Type B pancreatic cell (in vitro differentiated cells): ENCODE results near the gene KIF1C. TPM values are rescaled to one million over a fixed set of nuclear protein-coding genes. Genes with fewer than 3 reads are reported as not detected.
A peak's percentile ranks its signal among the peaks of the same experiment; 100 is the strongest.

Experiments
- DNase-seq: peaks from one replicate; pipeline ENCODE4 v3.0.0; 2021; ENCODE audit warnings: mixed read lengths; ENCODE audit not compliant: unreplicated experiment; ENCODE audit errors: extremely low spot score
- H3K27ac Mint-ChIP-seq: 2 replicates; pipeline ENCODE4 v1.8.0; 2021; ENCODE audit warnings: mild to moderate bottlenecking, mixed read lengths
- H3K27me3 Mint-ChIP-seq: 2 replicates; pipeline ENCODE4 v1.8.0; 2021; ENCODE audit warnings: mixed read lengths
- H3K36me3 Mint-ChIP-seq: 2 replicates; pipeline ENCODE4 v1.8.0; 2021; ENCODE audit warnings: mixed read lengths
- H3K4me1 Mint-ChIP-seq: one replicate; pipeline ENCODE4 v1.8.0; 2021; ENCODE audit warnings: mixed read lengths; ENCODE audit not compliant: unreplicated experiment
- H3K4me3 Mint-ChIP-seq: 2 replicates; pipeline ENCODE4 v1.8.0; 2021; ENCODE audit warnings: mild to moderate bottlenecking, mixed read lengths
- H3K9me3 Mint-ChIP-seq: 2 replicates; pipeline ENCODE4 v1.8.0; 2021; ENCODE audit warnings: mixed read lengths
- CTCF ChIP-seq: fragments of 200-600 bp; sonication (generic); conservative IDR thresholded peaks from 2 replicates; pipeline ENCODE4 v1.5.0; 2021; ENCODE audit warnings: antibody characterized with exemption, mild to moderate bottlenecking
- total RNA-seq: library from RNA; stranded (reverse); gene quantifications from 2 replicates; pipeline ENCODE4 v1.2.1, GENCODE V29; 2021; ENCODE audit warnings: low replicate concordance

The KIF1C gene
- total RNA-seq, 1 donor from 2014 or later = 102 TPM

- Mint-ChIP-seq H3K36me3 (peaks cover 18% of the 10 kb centered on the region), H3K27me3 (no peaks in the 10 kb centered on the region), H3K4me3 (no peak overlapping the region)
Observed at GRCh38 chr17:4978726-4979125, 19.0 kb upstream of the KIF1C start.

GRCh38 chr17:4980644-4981216 is 17.0 kb upstream of the KIF1C start:
- no peaks in the 10 kb centered on the region for H3K27me3 Mint-ChIP-seq
- H3K27ac Mint-ChIP-seq = peak overlapping the region; percentile 34
- no peaks in the 10 kb centered on the region for H3K9me3 Mint-ChIP-seq
- H3K4me3 Mint-ChIP-seq = peak overlapping the region; percentile 9
- peaks cover 8% of the 10 kb centered on the region for H3K4me1 Mint-ChIP-seq
- H3K36me3 Mint-ChIP-seq = peaks cover 11% of the 10 kb centered on the region
- peak; percentile 84 for TF ChIP-seq CTCF
- DNase-seq = no peak

More at GRCh38 chr17:4978726-4979125, 19.0 kb upstream of the KIF1C start:
- Mint-ChIP-seq H3K27ac (no peak overlapping the region), H3K4me1 (peaks cover 8% of the 10 kb centered on the region), H3K9me3 (no peaks in the 10 kb centered on the region)
- DNase-seq = no peak
- TF ChIP-seq CTCF = no peak

- no peak overlapping the region for H3K27ac Mint-ChIP-seq
Observed at GRCh38 chr17:4982305-4982704, 15.4 kb upstream of the KIF1C start.

GRCh38 chr17:4986403-4986802 is 11.3 kb upstream of the KIF1C start:
- H3K27ac Mint-ChIP-seq = peak overlapping the region; percentile 74
- H3K27me3 Mint-ChIP-seq = no peaks in the 10 kb centered on the region
- no peak for DNase-seq
- no peak for TF ChIP-seq CTCF
- H3K4me3 Mint-ChIP-seq = peak overlapping the region; percentile 88
- peaks cover 5% of the 10 kb centered on the region for H3K36me3 Mint-ChIP-seq
- peaks cover 23% of the 10 kb centered on the region for H3K4me1 Mint-ChIP-seq
- H3K9me3 Mint-ChIP-seq = no peaks in the 10 kb centered on the region

More at GRCh38 chr17:4982305-4982704, 15.4 kb upstream of the KIF1C start:
- Mint-ChIP-seq H3K4me1 (peaks cover 15% of the 10 kb centered on the region), H3K9me3 (no peaks in the 10 kb centered on the region), H3K4me3 (no peak overlapping the region), H3K27me3 (no peaks in the 10 kb centered on the region), H3K36me3 (peaks cover 11% of the 10 kb centered on the region)
- TF ChIP-seq CTCF = no peak
- no peak for DNase-seq

GRCh38 chr17:4986951-4987766 is 10.6 kb upstream of the KIF1C start, which contains the start of gene CAMTA2:
CAMTA2 (minus strand) TSS chr17:4987675; CDS start chr17:4986222, 1,453 bp downstream.
- TF ChIP-seq CTCF = peak; percentile 77
- peak; percentile 85 for DNase-seq
- Mint-ChIP-seq H3K27ac (peak within 1 kb of the TSS; percentile 74), H3K9me3 (no peaks in the 10 kb centered on the region), H3K4me1 (peaks cover 23% of the 10 kb centered on the region), H3K36me3 (peaks cover 5% of the 10 kb centered on the region), H3K4me3 (peak within 1 kb of the TSS; percentile 88), H3K27me3 (no peaks in the 10 kb centered on the region)
